IMR-90 (cell line): ENCODE data around the gene CDA. TPM values are rescaled to one million over a fixed set of nuclear protein-coding genes. Genes with fewer than 3 reads are reported as not detected.

Experiments used
- ATAC-seq: fragments of 200-7000 bp; cut with Tn5 transposase; 2 replicates; pipeline ENCODE4 v1.9.1; 2020; ENCODE audit warnings: low read depth, mild to moderate bottlenecking, moderate library complexity
- BruUV-seq: library from RNA; stranded (reverse); fragments of 400-500 nt; replicated peaks from 2 replicates; lab custom pipeline; 2021; lab: Mats Ljungman, UMichigan
- CTCF ChIA-PET: fragments of 300-600 bp; formaldehyde crosslinking; extraction: SDS; loops from one replicate; lab custom pipeline; 2021; ENCODE audit warnings: antibody characterized with exemption; lab: Yijun Ruan, JAX
- POLR2A ChIA-PET: fragments of 300-600 bp; sonication (Branson Sonifier 250); formaldehyde crosslinking; loops from one replicate; lab custom pipeline; 2022; ENCODE audit warnings: antibody characterized with exemption; ENCODE audit not compliant: unreplicated experiment; lab: Charles Lee
- DNase-seq: peaks from one replicate; pipeline ENCODE4 v3.0.0; 2013
- H2AFZ ChIP-seq: replicated peaks from 2 replicates; pipeline ENCODE3; 2013; ENCODE audit warnings: low read length, mild to moderate bottlenecking; ENCODE audit not compliant: poor library complexity
- H2AK5ac ChIP-seq: 2 replicates; pipeline ENCODE4 v1.6.1; 2013; ENCODE audit warnings: low read depth, low read length, inconsistent platforms
- H2AK9ac ChIP-seq: replicated peaks from 2 replicates; pipeline ENCODE3; 2013; ENCODE audit warnings: mild to moderate bottlenecking, low read depth, low read length, moderate library complexity; ENCODE audit not compliant: poor library complexity
- H2BK120ac ChIP-seq: 2 replicates; pipeline ENCODE4 v1.6.1; 2013; ENCODE audit warnings: low read depth, low read length, inconsistent platforms
- H2BK15ac ChIP-seq: 3 replicates; pipeline ENCODE4 v1.6.1; 2013; ENCODE audit warnings: low read depth, low read length, inconsistent platforms
- H2BK20ac ChIP-seq: 2 replicates; pipeline ENCODE4 v1.6.1; 2013; ENCODE audit warnings: low read depth, mild to moderate bottlenecking, inconsistent platforms, low read length, moderate library complexity
- H2BK5ac ChIP-seq: 2 replicates; pipeline ENCODE4 v1.6.1; 2013; ENCODE audit warnings: mild to moderate bottlenecking, low read depth, low read length, inconsistent platforms; ENCODE audit not compliant: poor library complexity, severe bottlenecking
- H3K14ac ChIP-seq: replicated peaks from 2 replicates; pipeline ENCODE4 v1.6.1; 2013; ENCODE audit warnings: low read depth, low read length, inconsistent platforms
- H3K18ac ChIP-seq: 2 replicates; pipeline ENCODE4 v1.6.1; 2013; ENCODE audit warnings: low read depth, low read length, control low read depth
- H3K23ac ChIP-seq: 2 replicates; pipeline ENCODE4 v1.6.1; 2013; ENCODE audit warnings: low read depth, low read length, inconsistent platforms
- H3K27ac ChIP-seq: 2 replicates; pipeline ENCODE4 v1.5.1; 2013; ENCODE audit warnings: mild to moderate bottlenecking, control low read depth, low read length; ENCODE audit not compliant: insufficient read depth
- H3K27me3 ChIP-seq: 2 replicates; pipeline ENCODE4 v1.6.1; 2013; ENCODE audit warnings: low read length; ENCODE audit not compliant: control insufficient read depth, insufficient read depth
- H3K36me3 ChIP-seq: 2 replicates; pipeline ENCODE4 v1.6.1; 2013; ENCODE audit warnings: low read length, mixed read lengths; ENCODE audit not compliant: control insufficient read depth, insufficient read depth
- H3K4ac ChIP-seq: 2 replicates; pipeline ENCODE4 v1.6.1; 2013; ENCODE audit warnings: low read depth, low read length, inconsistent platforms
- H3K4me1 ChIP-seq: 2 replicates; pipeline ENCODE4 v1.6.1; 2013; ENCODE audit warnings: low read length, mixed read lengths; ENCODE audit not compliant: control insufficient read depth, insufficient read depth
- H3K4me2 ChIP-seq: 2 replicates; pipeline ENCODE4 v1.6.1; 2013; ENCODE audit warnings: low read depth, mild to moderate bottlenecking, control low read depth, low read length, moderate library complexity
- H3K4me3 ChIP-seq: 2 replicates; pipeline ENCODE4 v1.5.1; 2013; ENCODE audit warnings: low read depth, mild to moderate bottlenecking, control low read depth, low read length, moderate library complexity; ENCODE audit not compliant: insufficient read depth
- H3K56ac ChIP-seq: 2 replicates; pipeline ENCODE4 v1.6.1; 2013; ENCODE audit warnings: low read length, inconsistent platforms; ENCODE audit not compliant: insufficient read depth; ENCODE audit errors: extremely low read depth
- H3K79me1 ChIP-seq, 2 experiments: 2 replicates each; pipeline ENCODE4 v1.6.1; 2013; ENCODE audit warnings: low read length in 2 of 2, inconsistent platforms in 1 of 2, low read depth in 1 of 2
- H3K9ac ChIP-seq: 2 replicates; pipeline ENCODE4 v1.6.1; 2013; ENCODE audit warnings: low read depth, low read length, control low read depth
- H3K9me1 ChIP-seq: 2 replicates; pipeline ENCODE4 v1.6.1; 2013; ENCODE audit warnings: low read length, inconsistent platforms; ENCODE audit not compliant: insufficient read depth
- H3K9me3 ChIP-seq: 2 replicates; pipeline ENCODE4 v1.6.1; 2013; ENCODE audit warnings: low read length; ENCODE audit not compliant: control insufficient read depth, insufficient read depth
- H4K20me1 ChIP-seq: 2 replicates; pipeline ENCODE4 v1.6.1; 2013; ENCODE audit warnings: low read length, inconsistent platforms; ENCODE audit not compliant: insufficient read depth
- H4K5ac ChIP-seq: 2 replicates; pipeline ENCODE4 v1.6.1; 2013; ENCODE audit warnings: mild to moderate bottlenecking, low read depth, low read length, control low read depth
- H4K8ac ChIP-seq, 2 experiments: 2 replicates each; pipeline ENCODE4 v1.6.1; 2013; ENCODE audit warnings: low read depth in 2 of 2, low read length in 2 of 2, control low read depth in 1 of 2, inconsistent platforms in 1 of 2
- H4K91ac ChIP-seq: 2 replicates; pipeline ENCODE4 v1.6.1; 2013; ENCODE audit warnings: low read depth, low read length, inconsistent platforms; ENCODE audit not compliant: insufficient read depth
- BHLHE40 ChIP-seq: fragments of 150-350 bp; IDR thresholded peaks from 2 replicates; pipeline ENCODE4 v1.6.1; 2016; ENCODE audit warnings: mild to moderate bottlenecking, low read depth, low read length
- CEBPB ChIP-seq: IDR thresholded peaks from 2 replicates; pipeline ENCODE4 v1.6.1; 2012; ENCODE audit warnings: low read depth, low read length, improper control_type of control experiment
- CHD1 ChIP-seq: IDR thresholded peaks from 2 replicates; pipeline ENCODE4 v1.6.1; 2012; ENCODE audit warnings: low read depth, low read length, improper control_type of control experiment
- ELK1 ChIP-seq: fragments of 150-350 bp; IDR thresholded peaks from 2 replicates; pipeline ENCODE4 v1.6.1; 2016; ENCODE audit warnings: low read depth, mild to moderate bottlenecking, low read length, moderate library complexity, borderline replicate concordance
- FOS ChIP-seq: fragments of 150-350 bp; IDR thresholded peaks from 2 replicates; pipeline ENCODE4 v1.6.1; 2016; ENCODE audit warnings: low read depth, low read length
- MAFK ChIP-seq: IDR thresholded peaks from 2 replicates; pipeline ENCODE4 v1.6.1; 2012; ENCODE audit warnings: low read depth, low read length, improper control_type of control experiment
- MAZ ChIP-seq: IDR thresholded peaks from 2 replicates; pipeline ENCODE4 v1.6.1; 2012; ENCODE audit warnings: low read depth, mild to moderate bottlenecking, low read length, improper control_type of control experiment, moderate library complexity, borderline replicate concordance
- MXI1 ChIP-seq: IDR thresholded peaks from 2 replicates; pipeline ENCODE4 v1.6.1; 2012; ENCODE audit warnings: low read depth, mild to moderate bottlenecking, low read length, moderate library complexity, borderline replicate concordance
- NFE2L2 ChIP-seq: fragments of 150-350 bp; IDR thresholded peaks from 2 replicates; pipeline ENCODE4 v1.6.1; 2016; ENCODE audit warnings: low read depth, mild to moderate bottlenecking, low read length
- POLR2A ChIP-seq: IDR thresholded peaks from 2 replicates; pipeline ENCODE4 v1.6.1; 2012; ENCODE audit warnings: mild to moderate bottlenecking, low read depth, low read length
- RAD21 ChIP-seq: IDR thresholded peaks from 2 replicates; pipeline ENCODE4 v1.6.1; 2012; ENCODE audit warnings: low read length, improper control_type of control experiment
- RCOR1 ChIP-seq: IDR thresholded peaks from 2 replicates; pipeline ENCODE4 v1.6.1; 2012; ENCODE audit warnings: mild to moderate bottlenecking, low read length, improper control_type of control experiment; ENCODE audit not compliant: insufficient replicate concordance
- RFX5 ChIP-seq: IDR thresholded peaks from 2 replicates; pipeline ENCODE4 v1.8.0; 2012; ENCODE audit warnings: low read depth, mild to moderate bottlenecking, low read length, moderate library complexity
- SMC3 ChIP-seq: fragments of 150-350 bp; IDR thresholded peaks from 2 replicates; pipeline ENCODE4 v1.6.1; 2016; ENCODE audit warnings: low read depth, mild to moderate bottlenecking, antibody characterized with exemption, low read length, moderate library complexity
- WGBS, 2 experiments: methylation state at CpG; one replicate each; pipeline versions ENCODE4 v1.1.5 to v1.1.7; 2013; ENCODE audit warnings: missing lambda C conversion rate in 2 of 2; ENCODE audit not compliant: insufficient read length in 1 of 2; ENCODE audit errors: extremely low coverage in 2 of 2; 5-methylcytosine and 5-hydroxymethylcytosine counted together
- dilution Hi-C: fragments of 300-500 bp; cut with HindIII; formaldehyde crosslinking; loops from one replicate; pipeline ENCODE4 v1.14.3; 2018; ENCODE audit warnings: low sequenced_read_pairs; ENCODE audit not compliant: unreplicated experiment
- in situ Hi-C: fragments of 300-500 bp; cut with MboI; formaldehyde crosslinking; loops from 3 replicates; pipeline ENCODE4 v1.14.3; 2019; ENCODE audit warnings: low sequenced_read_pairs, inconsistent platforms, mixed read lengths
- intact Hi-C: fragments of 100-400 bp; cut with micrococcal nuclease; formaldehyde crosslinking; loops from 2 replicates; pipeline ENCODE4 v1.10.0; 2022
- polyA plus RNA-seq, 3 experiments: library from polyadenylated mRNA; depleted of rRNA; stranded (reverse); fragments of >200 nt; gene quantifications; 2 replicates each; pipeline ENCODE4 v1.2.3, GENCODE V29; 2012; ENCODE audit warnings: low replicate concordance in 1 of 3
- total RNA-seq: library from RNA; depleted of rRNA; stranded (reverse); fragments of >200 nt; gene quantifications from 2 replicates; pipeline ENCODE4 v1.2.3, GENCODE V29; 2012
- TF ChIP-seq, protein P1 (sequence below): conservative IDR thresholded peaks from 2 replicates; pipeline ENCODE4 v1.5.1; 2012; ENCODE audit warnings: mild to moderate bottlenecking, low read depth, low read length, improper control_type of control experiment
- TF ChIP-seq, protein P2 (sequence below): fragments of 150-350 bp; IDR thresholded peaks from 2 replicates; pipeline ENCODE4 v1.6.1; 2017; ENCODE audit warnings: mild to moderate bottlenecking, antibody characterized with exemption, low read length, low read depth

Gene CDA
- total and polyA plus RNA-seq, 2 of the 4 experiments (the other 2 are of a cell fraction): 0.90 to 9.4 TPM

DNA sequence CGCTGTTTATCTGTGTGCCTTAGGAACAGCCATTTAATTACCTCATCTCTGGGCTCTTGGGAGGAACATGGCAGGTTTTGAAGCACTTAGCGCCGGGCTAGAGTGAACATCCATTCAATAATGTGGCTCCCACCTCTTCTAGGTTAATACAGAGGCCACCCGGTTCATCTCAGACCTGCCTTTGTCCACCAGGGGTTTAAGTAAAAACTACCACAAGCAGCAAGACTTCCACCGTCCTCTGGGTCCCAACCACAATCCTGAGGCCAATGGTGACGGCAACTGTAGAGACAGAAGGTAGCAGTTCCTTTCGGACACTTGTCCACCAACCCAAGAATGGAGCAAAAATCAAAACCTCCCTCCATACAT lies 73.2 kb downstream of the CDA start:
- Histone ChIP-seq H3K4me2 (peak overlapping the region; percentile 96), H4K8ac (peak overlapping the region; percentile 98 to 99), H3K9ac (peak overlapping the region; percentile 89), H3K4ac (peak overlapping the region; percentile 89), H3K23ac (no peak overlapping the region), H2BK15ac (no peak overlapping the region), H4K5ac (peak overlapping the region; percentile 94), H2AK9ac (peak overlapping the region; percentile 72), H3K36me3 (peaks cover 7% of the 10 kb centered on the region), H3K18ac (no peak overlapping the region), H2BK120ac (no peak overlapping the region), H2BK5ac (peak overlapping the region; percentile 78), H3K27me3 (no peaks in the 10 kb centered on the region), H3K79me1 (peaks cover 26 to 50% of the 10 kb centered on the region in 2 experiments), H4K91ac (peak overlapping the region; percentile 86), H2BK20ac (no peak overlapping the region), H3K27ac (peak overlapping the region; percentile 87), H2AK5ac (peak overlapping the region; percentile 73), H3K9me3 (no peaks in the 10 kb centered on the region), H3K56ac (0 out of 2 replicates have a peak overlapping the region, but pooled peaks have one; percentile 41), H2AFZ (peak overlapping the region; percentile 93), H3K9me1 (peaks cover 9% of the 10 kb centered on the region), H3K14ac (peak overlapping the region; percentile 55), H4K20me1 (no peaks in the 10 kb centered on the region; the same call in 1 of the 2 replicates), H3K4me1 (peaks cover 4% of the 10 kb centered on the region), H3K4me3 (peak overlapping the region; percentile 75)
- ATAC-seq: no peak
- dilution Hi-C loops (no loop called here), intact Hi-C loops (loop anchor here (1.0 kb wide), 1 partner anchor 36 kb away; no protein-coding TSS in a partner anchor), in situ Hi-C loops (no loop called here)
- CTCF ChIA-PET: interaction anchor here (1.1 kb wide), 1 partner anchor 533 kb away, joined by 3 read pairs; no protein-coding TSS in a partner anchor
- BruUV-seq: no TSS peak
- TF ChIP-seq CHD1 (no peak), RFX5 (no peak), MAZ (no peak), ELK1 (no peak), MXI1 (no peak), FOS (no peak), POLR2A (no peak), SMC3 (no peak), MAFK (no peak), NFE2L2 (no peak), CEBPB (no peak), BHLHE40 (no peak), RAD21 (no peak), RCOR1 (no peak)
- TF ChIP-seq, protein P1, sequence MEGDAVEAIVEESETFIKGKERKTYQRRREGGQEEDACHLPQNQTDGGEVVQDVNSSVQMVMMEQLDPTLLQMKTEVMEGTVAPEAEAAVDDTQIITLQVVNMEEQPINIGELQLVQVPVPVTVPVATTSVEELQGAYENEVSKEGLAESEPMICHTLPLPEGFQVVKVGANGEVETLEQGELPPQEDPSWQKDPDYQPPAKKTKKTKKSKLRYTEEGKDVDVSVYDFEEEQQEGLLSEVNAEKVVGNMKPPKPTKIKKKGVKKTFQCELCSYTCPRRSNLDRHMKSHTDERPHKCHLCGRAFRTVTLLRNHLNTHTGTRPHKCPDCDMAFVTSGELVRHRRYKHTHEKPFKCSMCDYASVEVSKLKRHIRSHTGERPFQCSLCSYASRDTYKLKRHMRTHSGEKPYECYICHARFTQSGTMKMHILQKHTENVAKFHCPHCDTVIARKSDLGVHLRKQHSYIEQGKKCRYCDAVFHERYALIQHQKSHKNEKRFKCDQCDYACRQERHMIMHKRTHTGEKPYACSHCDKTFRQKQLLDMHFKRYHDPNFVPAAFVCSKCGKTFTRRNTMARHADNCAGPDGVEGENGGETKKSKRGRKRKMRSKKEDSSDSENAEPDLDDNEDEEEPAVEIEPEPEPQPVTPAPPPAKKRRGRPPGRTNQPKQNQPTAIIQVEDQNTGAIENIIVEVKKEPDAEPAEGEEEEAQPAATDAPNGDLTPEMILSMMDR: no peak
- TF ChIP-seq, protein P2, sequence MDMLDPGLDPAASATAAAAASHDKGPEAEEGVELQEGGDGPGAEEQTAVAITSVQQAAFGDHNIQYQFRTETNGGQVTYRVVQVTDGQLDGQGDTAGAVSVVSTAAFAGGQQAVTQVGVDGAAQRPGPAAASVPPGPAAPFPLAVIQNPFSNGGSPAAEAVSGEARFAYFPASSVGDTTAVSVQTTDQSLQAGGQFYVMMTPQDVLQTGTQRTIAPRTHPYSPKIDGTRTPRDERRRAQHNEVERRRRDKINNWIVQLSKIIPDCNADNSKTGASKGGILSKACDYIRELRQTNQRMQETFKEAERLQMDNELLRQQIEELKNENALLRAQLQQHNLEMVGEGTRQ: no peak
- 68% methylated on average over 2 of the region's 7 CpGs; no CpG with 5 or more reads in 1 of the 2 experiments for WGBS, 2 experiments
- no peak for DNase-seq
- POLR2A ChIA-PET: no interaction called here
